ENCODE measurements around the gene PCDHB10.
"Not testable (repeated sequence)": the region's sequence is repeated elsewhere in the genome, so short reads cannot be mapped to it uniquely, and the experiment has no call there.

PCDHB10 gene

DNA sequence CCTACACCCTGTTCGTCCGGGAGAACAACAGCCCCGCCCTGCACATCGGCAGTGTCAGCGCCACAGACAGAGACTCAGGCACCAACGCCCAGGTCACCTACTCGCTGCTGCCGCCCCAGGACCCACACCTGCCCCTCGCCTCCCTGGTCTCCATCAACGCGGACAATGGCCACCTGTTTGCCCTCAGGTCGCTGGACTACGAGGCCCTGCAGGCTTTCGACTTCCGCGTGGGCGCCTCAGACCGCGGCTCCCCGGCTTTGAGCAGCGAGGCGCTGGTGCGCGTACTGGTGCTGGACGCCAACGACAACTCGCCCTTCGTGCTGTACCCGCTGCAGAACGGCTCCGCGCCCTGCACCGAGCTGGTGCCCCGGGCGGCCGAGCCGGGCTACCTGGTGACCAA is 3.5 kb upstream of the PCDHB10 start:
- not testable (repeated sequence) for DNase-seq

GRCh38 chr5:141189131-141189530 is 3.0 kb upstream of the PCDHB10 start:
- DNase-seq: not testable (repeated sequence)

DNA sequence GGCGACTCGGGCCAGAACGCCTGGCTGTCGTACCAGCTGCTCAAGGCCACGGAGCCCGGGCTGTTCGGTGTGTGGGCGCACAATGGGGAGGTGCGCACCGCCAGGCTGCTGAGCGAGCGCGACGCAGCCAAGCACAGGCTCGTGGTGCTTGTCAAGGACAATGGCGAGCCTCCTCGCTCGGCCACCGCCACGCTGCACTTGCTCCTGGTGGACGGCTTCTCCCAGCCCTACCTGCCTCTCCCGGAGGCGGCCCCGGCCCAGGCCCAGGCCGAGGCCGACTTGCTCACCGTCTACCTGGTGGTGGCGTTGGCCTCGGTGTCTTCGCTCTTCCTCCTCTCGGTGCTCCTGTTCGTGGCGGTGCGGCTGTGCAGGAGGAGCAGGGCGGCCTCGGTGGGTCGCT is 2.2 kb downstream of the PCDHB10 start:
- DNase-seq: not testable (repeated sequence)

DNA sequence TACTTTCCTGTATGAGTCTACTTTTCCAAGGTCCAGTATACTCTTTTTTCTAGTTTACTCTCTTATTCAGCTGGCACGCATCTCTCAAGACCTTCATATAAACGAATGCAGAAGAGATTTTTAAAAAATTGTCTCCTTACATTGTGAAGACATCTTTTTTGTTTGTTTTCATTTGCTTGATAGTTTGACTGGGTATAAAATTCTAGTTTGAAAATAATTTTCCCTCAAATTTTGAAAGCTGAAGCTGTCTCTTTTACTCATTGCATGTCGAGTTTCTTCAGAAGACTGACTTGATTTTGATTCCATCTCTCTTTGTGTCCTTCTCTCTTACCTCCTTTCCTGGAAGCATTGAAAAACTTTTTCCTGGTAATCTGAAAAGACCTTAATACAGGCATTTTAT is 4.2 kb downstream of the PCDHB10 start:
- DNase-seq: no peak

DNA sequence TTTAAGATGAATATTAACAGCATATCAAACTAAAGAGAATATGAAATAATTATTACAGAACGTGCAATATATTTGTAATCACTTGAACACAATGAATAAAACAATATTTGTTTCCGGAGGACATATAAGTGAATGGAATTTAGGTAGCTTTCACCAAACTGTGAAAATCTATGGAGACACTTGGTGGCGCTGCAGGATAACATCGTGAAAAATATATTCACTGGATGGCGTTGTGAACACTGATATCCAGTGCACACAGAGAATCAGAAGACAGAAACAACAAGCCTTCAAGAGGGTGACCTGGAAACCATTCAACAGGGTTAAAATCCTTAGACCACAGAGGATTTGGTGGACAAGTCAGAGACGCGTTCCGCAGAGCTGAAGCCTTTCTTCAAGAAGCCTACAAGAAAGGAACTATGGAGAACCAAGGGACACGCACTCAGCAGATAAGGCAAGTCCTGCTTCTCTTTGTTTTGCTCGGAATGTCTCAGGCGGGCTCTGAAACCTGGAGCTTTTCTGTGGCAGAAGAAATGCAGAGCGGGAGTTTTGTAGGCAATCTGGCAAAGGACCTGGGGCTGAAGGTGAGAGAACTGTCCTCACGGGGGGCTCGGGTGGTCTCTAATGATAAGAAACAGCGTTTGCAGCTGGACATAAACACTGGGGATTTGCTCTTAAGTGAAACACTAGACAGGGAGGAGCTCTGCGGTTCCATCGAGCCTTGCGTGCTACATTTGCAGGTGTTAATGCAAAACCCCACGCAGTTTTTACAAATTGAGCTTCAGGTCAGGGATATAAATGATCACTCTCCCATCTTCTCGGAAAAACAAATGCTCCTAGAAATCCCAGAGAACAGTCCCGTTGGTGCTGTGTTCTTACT is 7.4 kb downstream of the PCDHB10 start, which contains the start of gene PCDHB11:
Gene PCDHB11 (plus strand): TSS at position 269 of the 877 bp plus-strand sequence. CDS start 148 bp downstream, at position 417.
- no peak for DNase-seq

DNA sequence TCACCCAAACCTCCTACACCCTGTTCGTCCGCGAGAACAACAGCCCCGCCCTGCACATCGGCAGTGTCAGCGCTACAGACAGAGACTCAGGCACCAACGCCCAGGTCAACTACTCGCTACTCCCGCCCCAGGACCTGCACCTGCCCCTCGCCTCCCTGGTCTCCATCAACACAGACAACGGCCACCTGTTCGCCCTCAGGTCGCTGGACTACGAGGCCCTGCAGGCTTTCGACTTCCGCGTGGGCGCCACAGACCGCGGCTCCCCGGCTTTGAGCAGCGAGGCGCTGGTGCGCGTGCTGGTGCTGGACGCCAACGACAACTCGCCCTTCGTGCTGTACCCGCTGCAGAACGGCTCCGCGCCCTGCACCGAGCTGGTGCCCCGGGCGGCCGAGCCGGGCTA is 9.0 kb downstream of the PCDHB10 start:
- not testable (repeated sequence) for DNase-seq

GRCh38 chr5:141201646-141202045 is 9.5 kb downstream of the PCDHB10 start:
- not testable (repeated sequence) for DNase-seq

GRCh38 chr5:141208478-141208877 is 16.3 kb downstream of the PCDHB10 start, which contains the start of gene PCDHB12:
Gene PCDHB12 (plus strand): TSS chr5:141208719. CDS start chr5:141208908, 189 bp downstream.
- DNase-seq: no peak

DNA sequence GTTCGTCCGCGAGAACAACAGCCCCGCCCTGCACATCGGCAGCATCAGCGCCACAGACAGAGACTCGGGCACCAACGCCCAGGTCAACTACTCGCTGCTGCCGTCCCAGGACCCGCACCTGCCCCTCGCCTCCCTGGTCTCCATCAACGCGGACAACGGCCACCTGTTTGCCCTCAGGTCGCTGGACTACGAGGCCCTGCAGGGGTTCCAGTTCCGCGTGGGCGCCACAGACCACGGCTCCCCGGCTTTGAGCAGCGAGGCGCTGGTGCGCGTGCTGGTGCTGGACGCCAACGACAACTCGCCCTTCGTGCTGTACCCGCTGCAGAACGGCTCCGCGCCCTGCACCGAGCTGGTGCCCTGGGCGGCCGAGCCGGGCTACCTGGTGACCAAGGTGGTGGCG is 18.1 kb downstream of the PCDHB10 start:
- DNase-seq: not testable (repeated sequence)

DNA sequence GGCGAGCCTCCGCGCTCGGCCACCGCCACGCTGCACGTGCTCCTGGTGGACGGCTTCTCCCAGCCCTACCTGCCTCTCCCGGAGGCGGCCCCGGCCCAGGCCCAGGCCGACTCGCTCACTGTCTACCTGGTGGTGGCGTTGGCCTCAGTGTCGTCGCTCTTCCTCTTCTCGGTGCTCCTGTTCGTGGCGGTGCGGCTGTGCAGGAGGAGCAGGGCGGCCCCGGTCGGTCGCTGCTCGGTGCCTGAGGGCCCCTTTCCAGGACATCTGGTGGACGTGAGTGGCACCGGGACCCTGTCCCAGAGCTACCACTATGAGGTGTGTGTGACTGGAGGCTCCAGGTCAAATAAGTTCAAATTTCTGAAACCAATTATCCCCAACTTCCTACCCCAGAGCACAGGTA is 18.7 kb downstream of the PCDHB10 start:
- not testable (repeated sequence) for DNase-seq

- peak; percentile 19 for DNase-seq
Observed at GRCh38 chr5:141213656-141214339, 21.6 kb downstream of the PCDHB10 start, which contains the start of gene PCDHB13. Gene PCDHB13 (plus strand): TSS chr5:141213919. CDS start chr5:141214124, 205 bp downstream.

DNA sequence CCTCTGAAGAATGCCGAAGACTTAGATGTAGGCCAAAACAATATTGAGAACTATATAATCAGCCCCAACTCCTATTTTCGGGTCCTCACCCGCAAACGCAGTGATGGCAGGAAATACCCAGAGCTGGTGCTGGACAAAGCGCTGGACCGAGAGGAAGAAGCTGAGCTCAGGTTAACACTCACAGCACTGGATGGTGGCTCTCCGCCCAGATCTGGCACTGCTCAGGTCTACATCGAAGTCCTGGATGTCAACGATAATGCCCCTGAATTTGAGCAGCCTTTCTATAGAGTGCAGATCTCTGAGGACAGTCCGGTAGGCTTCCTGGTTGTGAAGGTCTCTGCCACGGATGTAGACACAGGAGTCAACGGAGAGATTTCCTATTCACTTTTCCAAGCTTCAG is 22.4 kb downstream of the PCDHB10 start:
- DNase-seq: not testable (repeated sequence)

DNA sequence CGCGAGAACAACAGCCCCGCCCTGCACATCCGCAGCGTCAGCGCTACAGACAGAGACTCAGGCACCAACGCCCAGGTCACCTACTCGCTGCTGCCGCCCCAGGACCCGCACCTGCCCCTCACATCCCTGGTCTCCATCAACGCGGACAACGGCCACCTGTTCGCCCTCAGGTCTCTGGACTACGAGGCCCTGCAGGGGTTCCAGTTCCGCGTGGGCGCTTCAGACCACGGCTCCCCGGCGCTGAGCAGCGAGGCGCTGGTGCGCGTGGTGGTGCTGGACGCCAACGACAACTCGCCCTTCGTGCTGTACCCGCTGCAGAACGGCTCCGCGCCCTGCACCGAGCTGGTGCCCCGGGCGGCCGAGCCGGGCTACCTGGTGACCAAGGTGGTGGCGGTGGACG is 23.4 kb downstream of the PCDHB10 start:
- not testable (repeated sequence) for DNase-seq

GRCh38 chr5:141216035-141216434 is 23.9 kb downstream of the PCDHB10 start:
- DNase-seq: not testable (repeated sequence)

DNA sequence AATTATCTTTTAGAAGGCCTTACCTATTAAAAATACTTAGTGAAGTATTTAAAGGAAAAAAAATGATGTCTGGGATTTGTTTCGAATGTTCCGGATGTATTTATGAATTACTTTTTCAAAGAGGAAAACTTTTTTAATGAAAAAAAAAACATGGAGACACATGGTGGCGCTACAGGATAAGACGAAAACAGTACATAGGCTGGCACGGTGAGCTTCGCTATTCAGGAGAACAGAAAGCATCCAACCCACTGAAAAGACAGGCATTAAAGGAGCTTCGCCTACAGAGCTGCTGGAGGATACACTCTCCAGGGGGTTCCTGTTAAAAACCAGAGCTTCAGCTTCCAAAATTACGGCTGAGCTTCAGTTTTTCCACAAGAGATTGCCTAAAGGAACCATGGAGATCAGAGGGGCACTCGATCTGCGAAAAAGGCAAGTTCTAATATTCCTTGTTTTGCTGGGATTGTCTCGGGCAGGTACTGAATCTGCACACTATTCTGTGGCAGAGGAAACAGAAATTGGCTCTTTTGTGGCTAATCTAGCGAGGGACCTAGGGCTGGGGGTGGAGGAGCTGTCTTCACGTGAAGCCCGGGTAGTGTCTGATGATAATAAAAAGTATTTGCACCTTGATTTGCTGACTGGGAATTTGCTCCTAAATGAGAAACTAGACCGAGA is 31.1 kb downstream of the PCDHB10 start, which contains the start of gene PCDHB14:
Gene PCDHB14 (plus strand): TSS at position 232 of the 672 bp plus-strand sequence. CDS start 163 bp downstream, at position 395.
- no peak for DNase-seq

DNA sequence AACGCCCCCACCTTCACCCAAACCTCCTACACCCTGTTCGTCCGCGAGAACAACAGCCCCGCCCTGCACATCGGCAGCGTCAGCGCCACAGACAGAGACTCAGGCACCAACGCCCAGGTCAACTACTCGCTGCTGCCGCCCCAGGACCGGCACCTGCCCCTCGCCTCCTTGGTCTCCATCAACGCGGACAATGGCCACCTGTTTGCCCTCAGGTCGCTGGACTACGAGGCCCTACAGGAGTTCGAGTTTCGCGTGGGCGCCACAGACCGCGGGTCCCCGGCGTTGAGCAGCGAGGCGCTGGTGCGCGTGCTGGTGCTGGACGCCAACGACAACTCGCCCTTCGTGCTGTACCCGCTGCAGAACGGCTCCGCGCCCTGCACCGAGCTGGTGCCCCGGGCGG is 32.7 kb downstream of the PCDHB10 start:
- not testable (repeated sequence) for DNase-seq

- DNase-seq: not testable (repeated sequence)
Observed at GRCh38 chr5:141225421-141225820, 33.3 kb downstream of the PCDHB10 start.

- DNase-seq: no peak
Observed at GRCh38 chr5:141234109-141234667, 42.0 kb downstream of the PCDHB10 start.

DNA sequence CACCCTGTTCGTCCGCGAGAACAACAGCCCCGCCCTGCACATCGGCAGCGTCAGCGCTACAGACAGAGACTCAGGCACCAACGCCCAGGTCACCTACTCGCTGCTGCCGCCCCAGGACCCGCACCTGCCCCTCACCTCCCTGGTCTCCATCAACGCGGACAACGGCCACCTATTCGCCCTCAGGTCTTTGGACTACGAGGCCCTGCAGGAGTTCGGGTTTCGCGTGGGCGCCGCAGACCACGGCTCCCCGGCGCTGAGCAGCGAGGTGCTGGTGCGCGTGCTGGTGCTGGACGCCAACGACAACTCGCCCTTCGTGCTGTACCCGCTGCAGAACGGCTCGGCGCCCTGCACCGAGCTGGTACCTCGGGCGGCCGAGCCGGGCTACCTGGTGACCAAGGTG is 43.8 kb downstream of the PCDHB10 start:
- DNase-seq: not testable (repeated sequence)

DNA sequence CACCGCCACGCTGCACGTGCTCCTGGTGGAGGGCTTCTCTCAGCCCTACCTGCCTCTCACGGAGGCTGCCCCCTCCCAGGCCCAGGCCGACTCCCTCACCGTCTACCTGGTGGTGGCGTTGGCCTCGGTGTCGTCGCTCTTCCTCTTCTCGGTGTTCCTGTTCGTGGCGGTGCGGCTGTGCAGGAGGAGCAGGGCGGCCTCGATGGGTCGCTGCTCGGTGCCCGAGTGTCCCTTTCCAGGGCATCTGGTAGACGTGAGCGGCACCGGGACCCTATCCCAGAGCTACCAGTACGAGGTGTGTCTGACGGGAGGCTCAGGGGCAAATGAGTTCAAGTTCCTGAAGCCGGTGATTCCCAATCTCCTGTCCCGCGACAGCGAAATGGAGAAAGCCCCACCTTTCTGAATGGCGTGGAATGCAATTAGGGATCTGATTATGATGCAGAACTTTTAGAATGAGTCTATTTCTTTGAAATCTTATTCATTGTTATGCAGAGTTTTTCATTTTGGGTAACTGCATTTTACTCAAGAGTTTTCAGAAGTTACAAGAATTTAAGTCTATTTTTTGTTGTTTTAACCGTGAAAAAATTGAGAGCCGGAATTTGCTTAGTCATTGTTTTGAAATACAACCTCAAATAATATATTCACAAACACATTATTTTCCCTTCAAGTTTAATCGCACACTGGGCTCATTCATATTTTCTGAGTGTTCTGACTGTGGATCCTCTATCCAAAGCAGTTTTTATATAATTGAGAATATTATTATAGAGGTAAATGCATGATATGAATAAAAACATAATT is 44.6 kb downstream of the PCDHB10 start:
- DNase-seq: no peak

GRCh38 chr5:141241496-141241895 is 49.3 kb downstream of the PCDHB10 start:
- no peak for DNase-seq
